Fibroblast of mammary gland (primary cell): ENCODE results near the gene TPMT.

Experiments used
- DNase-seq: peaks from one replicate; pipeline ENCODE4 v3.0.0-alpha.2; 2010; ENCODE audit warnings: low read depth
- H3K4me3 ChIP-seq: 2 replicates; pipeline ENCODE4 v1.5.1; 2011; ENCODE audit warnings: low read depth, mild to moderate bottlenecking, low read length, moderate library complexity; ENCODE audit not compliant: control insufficient read depth
- TF ChIP-seq, protein P1 (sequence below): conservative IDR thresholded peaks from 2 replicates; pipeline ENCODE4 v1.5.1; 2011; ENCODE audit warnings: low read depth, low read length, inconsistent platforms; ENCODE audit not compliant: control insufficient read depth, insufficient read depth

Gene TPMT

DNA sequence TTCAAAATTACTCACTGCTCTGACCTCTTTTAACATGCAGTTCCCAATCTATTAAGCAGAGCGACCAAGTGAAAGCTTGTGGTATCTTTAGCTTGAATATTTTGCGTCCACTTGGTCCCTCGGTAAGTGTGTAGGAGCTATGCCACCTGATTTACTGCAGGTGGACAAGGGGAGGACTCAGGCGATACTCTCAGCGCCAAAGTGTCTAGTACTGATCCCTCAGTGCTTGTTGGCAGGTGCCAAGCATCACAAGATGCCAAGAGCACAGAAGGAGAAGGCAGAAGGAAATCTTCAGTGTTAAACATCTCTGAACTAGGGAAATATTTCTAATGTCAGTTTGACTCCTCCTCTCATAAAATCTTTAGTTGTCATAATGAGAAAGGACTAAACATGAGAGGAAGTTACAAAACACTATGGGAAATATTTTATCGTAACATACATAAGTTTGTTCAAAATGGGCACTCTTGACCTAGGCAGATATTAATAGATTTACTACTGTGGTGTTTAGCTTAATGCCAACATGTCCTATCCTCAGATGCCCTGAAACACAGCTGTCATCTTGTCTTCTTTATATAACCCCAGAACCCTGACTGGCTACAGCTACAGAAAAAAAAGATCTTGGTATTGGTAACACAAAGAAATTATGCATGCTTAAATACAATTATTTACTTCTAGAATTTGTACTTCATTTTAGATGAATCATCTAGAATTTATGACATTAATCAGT lies 51.9 kb downstream of the TPMT start:
- DNase-seq, result no peak
- TF ChIP-seq, protein P1, sequence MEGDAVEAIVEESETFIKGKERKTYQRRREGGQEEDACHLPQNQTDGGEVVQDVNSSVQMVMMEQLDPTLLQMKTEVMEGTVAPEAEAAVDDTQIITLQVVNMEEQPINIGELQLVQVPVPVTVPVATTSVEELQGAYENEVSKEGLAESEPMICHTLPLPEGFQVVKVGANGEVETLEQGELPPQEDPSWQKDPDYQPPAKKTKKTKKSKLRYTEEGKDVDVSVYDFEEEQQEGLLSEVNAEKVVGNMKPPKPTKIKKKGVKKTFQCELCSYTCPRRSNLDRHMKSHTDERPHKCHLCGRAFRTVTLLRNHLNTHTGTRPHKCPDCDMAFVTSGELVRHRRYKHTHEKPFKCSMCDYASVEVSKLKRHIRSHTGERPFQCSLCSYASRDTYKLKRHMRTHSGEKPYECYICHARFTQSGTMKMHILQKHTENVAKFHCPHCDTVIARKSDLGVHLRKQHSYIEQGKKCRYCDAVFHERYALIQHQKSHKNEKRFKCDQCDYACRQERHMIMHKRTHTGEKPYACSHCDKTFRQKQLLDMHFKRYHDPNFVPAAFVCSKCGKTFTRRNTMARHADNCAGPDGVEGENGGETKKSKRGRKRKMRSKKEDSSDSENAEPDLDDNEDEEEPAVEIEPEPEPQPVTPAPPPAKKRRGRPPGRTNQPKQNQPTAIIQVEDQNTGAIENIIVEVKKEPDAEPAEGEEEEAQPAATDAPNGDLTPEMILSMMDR, result no peak

DNA sequence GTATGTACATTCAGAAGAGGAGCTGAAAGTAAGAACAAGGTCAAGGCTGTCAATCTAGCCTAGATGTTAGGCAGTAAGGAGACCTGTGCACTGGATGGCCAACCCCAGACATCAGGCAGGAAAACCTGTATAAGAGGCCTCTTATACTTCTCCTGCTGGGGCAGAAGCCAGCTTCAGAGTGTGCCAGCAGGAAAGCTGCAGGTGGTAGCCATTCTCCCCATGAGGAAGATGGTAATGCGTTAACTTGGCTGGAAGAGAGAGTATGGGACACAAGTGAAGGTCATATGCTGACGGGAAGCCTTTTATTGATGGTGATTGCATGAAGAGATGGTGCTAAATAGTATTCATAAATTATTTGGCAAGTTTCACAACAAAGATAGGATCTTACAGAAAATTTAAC lies 53.0 kb downstream of the TPMT start:
- no peak for DNase-seq
- TF ChIP-seq, protein P1, result no peak
- H3K4me3 ChIP-seq, result no peak overlapping the region

More for the DNA sequence above, 51.9 kb downstream of the TPMT start:
- H3K4me3 ChIP-seq, result no peak overlapping the region

DNA sequence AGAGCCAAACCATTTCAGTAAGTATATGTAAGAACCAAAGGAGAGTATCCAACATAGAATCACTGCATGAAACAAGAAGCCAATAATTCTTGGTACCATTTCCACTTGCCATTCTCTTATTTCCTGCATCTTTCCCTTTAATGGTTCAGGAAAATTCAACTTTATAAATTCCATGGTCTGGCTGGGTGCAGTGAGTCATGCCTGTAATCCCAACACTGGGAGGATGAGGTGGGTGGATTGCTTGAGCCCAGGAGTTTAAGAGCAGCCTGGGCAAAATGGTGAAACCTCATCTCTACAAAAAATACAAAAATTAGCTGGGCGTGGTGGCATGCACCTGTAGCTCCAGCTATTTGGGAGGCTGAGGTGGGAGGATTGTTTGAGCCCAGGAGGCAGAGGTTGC lies 53.6 kb downstream of the TPMT start:
- no peak overlapping the region for H3K4me3 ChIP-seq
- TF ChIP-seq, protein P1, result no peak
- peak; percentile 49 for DNase-seq

- H3K4me3 ChIP-seq, result no peak overlapping the region
- TF ChIP-seq, protein P1, result no peak
- no peak for DNase-seq
Observed at GRCh38 chr6:18100296-18100695, 54.6 kb downstream of the TPMT start.

DNA sequence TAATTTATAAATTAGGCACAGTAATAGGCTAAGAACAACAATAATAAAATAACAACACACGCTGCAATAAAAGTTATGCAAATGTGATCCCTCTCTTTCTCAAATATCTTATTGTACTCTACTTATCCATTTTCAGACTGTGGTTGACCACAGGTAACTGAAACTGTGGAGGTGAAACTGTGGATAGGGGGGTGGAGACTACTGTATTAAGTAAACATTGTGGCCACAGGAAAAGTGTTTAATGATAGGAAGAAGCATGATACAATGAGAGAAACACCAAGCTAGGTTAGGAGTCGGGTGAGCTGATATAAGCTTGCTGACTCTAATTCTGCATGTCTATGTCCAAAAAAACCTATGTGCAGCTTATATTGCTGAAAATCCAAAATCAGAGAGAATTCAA lies 55.4 kb downstream of the TPMT start:
- no peak overlapping the region for H3K4me3 ChIP-seq
- no peak for DNase-seq
- TF ChIP-seq, protein P1, result no peak

- H3K4me3 ChIP-seq, result no peak overlapping the region
- no peak for DNase-seq
- TF ChIP-seq, protein P1, result no peak
Observed at GRCh38 chr6:18096423-18096822, 58.5 kb downstream of the TPMT start.
